SK-N-MC (cell line): ENCODE measurements around the gene SLC26A9.

Experiments used
- DNase-seq: peaks from one replicate; pipeline ENCODE4 v3.0.0-alpha.2; 2011; ENCODE audit warnings: low read depth, low spot score
- H3K27ac ChIP-seq: fragments of 200-600 bp; sonication (generic); 2 replicates; pipeline ENCODE4 v1.5.1; 2016; ENCODE audit warnings: mixed run types
- H3K36me3 ChIP-seq: fragments of 200-600 bp; sonication (generic); 2 replicates; pipeline ENCODE4 v1.6.1; 2017; ENCODE audit warnings: antibody characterized with exemption, low read length, mixed read lengths; ENCODE audit not compliant: insufficient read depth
- H3K4me3 ChIP-seq: fragments of 200-600 bp; sonication (generic); 2 replicates; pipeline ENCODE4 v1.5.1; 2016
- H3K9ac ChIP-seq: fragments of 200-600 bp; sonication (generic); 2 replicates; pipeline ENCODE4 v1.8.0; 2017; ENCODE audit warnings: mixed run types, mixed read lengths; ENCODE audit not compliant: insufficient read length
- H3K9me3 ChIP-seq: fragments of 200-600 bp; sonication (generic); 2 replicates; pipeline ENCODE4 v1.6.1; 2017; ENCODE audit warnings: low read depth, mild to moderate bottlenecking, antibody characterized with exemption, low read length, moderate library complexity, mixed read lengths
- EZH2 ChIP-seq: fragments of 200-600 bp; sonication (generic); IDR thresholded peaks from one replicate; pipeline ENCODE4 v1.6.1; 2017; ENCODE audit warnings: antibody characterized with exemption
- FOXP2 ChIP-seq: optimal IDR thresholded peaks from 2 replicates; pipeline ENCODE3; 2011; ENCODE audit warnings: mild to moderate bottlenecking, moderate library complexity; ENCODE audit not compliant: insufficient read depth; ENCODE audit errors: extremely low read length, control extremely low read depth
- POLR2AphosphoS5 ChIP-seq: IDR thresholded peaks from 2 replicates; pipeline ENCODE4 v1.6.1; 2012; ENCODE audit warnings: mild to moderate bottlenecking, low read depth, low read length, borderline replicate concordance

Gene SLC26A9

GRCh38 chr1:205947024-205947423, 3.8 kb upstream of the SLC26A9 start:
- Histone ChIP-seq H3K4me3 (no peak overlapping the region), H3K9me3 (no peaks in the 10 kb centered on the region), H3K36me3 (no peaks in the 10 kb centered on the region), H3K27ac (no peak overlapping the region), H3K9ac (no peak overlapping the region)
- no peak for DNase-seq
- TF ChIP-seq POLR2AphosphoS5 = no peak
- no peak for TF ChIP-seq EZH2
- no peak for TF ChIP-seq FOXP2

GRCh38 chr1:205945069-205945468, 1.8 kb upstream of the SLC26A9 start:
- no peak overlapping the region for H3K9ac ChIP-seq
- DNase-seq = no peak
- TF ChIP-seq EZH2 (no peak), POLR2AphosphoS5 (no peak), FOXP2 (no peak)
- H3K9me3 ChIP-seq = no peaks in the 10 kb centered on the region
- no peaks in the 10 kb centered on the region for H3K36me3 ChIP-seq
- no peak overlapping the region for H3K4me3 ChIP-seq
- H3K27ac ChIP-seq = no peak overlapping the region

GRCh38 chr1:205944525-205944924, 1.3 kb upstream of the SLC26A9 start:
- Histone ChIP-seq H3K9ac (no peak overlapping the region), H3K4me3 (no peak overlapping the region), H3K9me3 (no peaks in the 10 kb centered on the region), H3K27ac (no peak overlapping the region), H3K36me3 (no peaks in the 10 kb centered on the region)
- TF ChIP-seq FOXP2 = no peak
- no peak for TF ChIP-seq EZH2
- DNase-seq = no peak

- no peak for DNase-seq
- Histone ChIP-seq H3K4me3 (no peak overlapping the region), H3K27ac (no peak overlapping the region), H3K9me3 (no peaks in the 10 kb centered on the region), H3K36me3 (no peaks in the 10 kb centered on the region), H3K9ac (no peak overlapping the region)
- TF ChIP-seq POLR2AphosphoS5 (no peak), EZH2 (no peak), FOXP2 (no peak)
Observed at GRCh38 chr1:205942631-205943159, 561 bp downstream of the SLC26A9 start.

GRCh38 chr1:205940710-205941109, 2.5 kb downstream of the SLC26A9 start:
- Histone ChIP-seq H3K9me3 (no peaks in the 10 kb centered on the region), H3K9ac (no peak overlapping the region), H3K4me3 (no peak overlapping the region), H3K27ac (no peak overlapping the region), H3K36me3 (no peaks in the 10 kb centered on the region)
- no peak for DNase-seq
- TF ChIP-seq FOXP2 (no peak), EZH2 (no peak), POLR2AphosphoS5 (no peak)

GRCh38 chr1:205939690-205940330, 3.4 kb downstream of the SLC26A9 start:
- no peak overlapping the region for H3K4me3 ChIP-seq
- H3K9ac ChIP-seq = no peak overlapping the region
- H3K27ac ChIP-seq = no peak overlapping the region
- H3K36me3 ChIP-seq = no peaks in the 10 kb centered on the region
- no peak for DNase-seq
- H3K9me3 ChIP-seq = no peaks in the 10 kb centered on the region
- TF ChIP-seq FOXP2 (no peak), EZH2 (no peak), POLR2AphosphoS5 (no peak)

GRCh38 chr1:205938682-205939081, 4.6 kb downstream of the SLC26A9 start:
- H3K9me3 ChIP-seq = no peaks in the 10 kb centered on the region
- H3K9ac ChIP-seq = no peak overlapping the region
- no peak overlapping the region for H3K27ac ChIP-seq
- H3K36me3 ChIP-seq = no peaks in the 10 kb centered on the region
- no peak overlapping the region for H3K4me3 ChIP-seq
- no peak for DNase-seq
- TF ChIP-seq POLR2AphosphoS5 (no peak), EZH2 (no peak), FOXP2 (no peak)

- H3K27ac ChIP-seq = no peak overlapping the region
- no peak overlapping the region for H3K4me3 ChIP-seq
- no peak for DNase-seq
Observed at GRCh38 chr1:205936846-205937586, 6.2 kb downstream of the SLC26A9 start.

More at GRCh38 chr1:205936846-205937586, 6.2 kb downstream of the SLC26A9 start:
- Histone ChIP-seq H3K9me3 (no peaks in the 10 kb centered on the region), H3K9ac (no peak overlapping the region), H3K36me3 (no peaks in the 10 kb centered on the region)
- TF ChIP-seq EZH2 (no peak), FOXP2 (no peak), POLR2AphosphoS5 (no peak)
